H9 (cell line): ENCODE measurements around the gene CTNNAL1. TPM values are rescaled to one million over a fixed set of nuclear protein-coding genes. Genes with fewer than 3 reads are reported as not detected.
"Not testable (repeated sequence)": the region's sequence is repeated elsewhere in the genome, so short reads cannot be mapped to it uniquely, and the experiment has no call there.

Source experiments
- DNase-seq: peaks from one replicate; pipeline ENCODE4 v3.0.0-alpha.2; 2017
- H2AFZ ChIP-seq: one replicate; pipeline ENCODE4 v1.6.1; 2013; ENCODE audit warnings: mild to moderate bottlenecking, low read length, control low read depth, moderate library complexity
- H2AK5ac ChIP-seq: 2 replicates; pipeline ENCODE4 v1.6.1; 2013; ENCODE audit warnings: low read length, control low read depth, mixed read lengths; ENCODE audit not compliant: insufficient read length
- H2BK120ac ChIP-seq: one replicate; pipeline ENCODE4 v1.6.1; 2013; ENCODE audit warnings: low read depth, mild to moderate bottlenecking, low read length, control low read depth, inconsistent platforms; ENCODE audit not compliant: poor library complexity, severe bottlenecking
- H2BK12ac ChIP-seq: 2 replicates; pipeline ENCODE4 v1.6.1; 2013; ENCODE audit warnings: low read length, control low read depth, mixed read lengths, low read depth; ENCODE audit not compliant: insufficient read length
- H2BK15ac ChIP-seq: 2 replicates; pipeline ENCODE4 v1.6.1; 2013; ENCODE audit warnings: low read depth, low read length, control low read depth
- H2BK20ac ChIP-seq: one replicate; pipeline ENCODE4 v1.6.1; 2013; ENCODE audit warnings: low read depth, mild to moderate bottlenecking, low read length, control low read depth, inconsistent platforms; ENCODE audit not compliant: poor library complexity, severe bottlenecking
- H2BK5ac ChIP-seq: 2 replicates; pipeline ENCODE4 v1.6.1; 2013; ENCODE audit warnings: low read length, control low read depth, mixed read lengths; ENCODE audit not compliant: insufficient read length
- H3K14ac ChIP-seq: 2 replicates; pipeline ENCODE4 v1.6.1; 2013; ENCODE audit warnings: low read length, control low read depth; ENCODE audit not compliant: insufficient read depth
- H3K18ac ChIP-seq: 2 replicates; pipeline ENCODE4 v1.6.1; 2013; ENCODE audit warnings: low read depth, mild to moderate bottlenecking, mixed read lengths, low read length, control low read depth; ENCODE audit not compliant: insufficient read length
- H3K23ac ChIP-seq: 2 replicates; pipeline ENCODE4 v1.6.1; 2013; ENCODE audit warnings: low read length, control low read depth, mixed read lengths, low read depth; ENCODE audit not compliant: insufficient read length
- H3K23me2 ChIP-seq: 2 replicates; pipeline ENCODE4 v1.6.1; 2013; ENCODE audit warnings: low read depth, mild to moderate bottlenecking, mixed read lengths, low read length, control low read depth; ENCODE audit not compliant: insufficient read length, poor library complexity, severe bottlenecking
- H3K27ac ChIP-seq: 2 replicates; pipeline ENCODE4 v1.5.1; 2013; ENCODE audit warnings: low read length, control low read depth, mixed read lengths, low read depth; ENCODE audit not compliant: insufficient read length
- H3K27me3 ChIP-seq: 2 replicates; pipeline ENCODE4 v1.6.1; 2013; ENCODE audit warnings: low read length, control low read depth, inconsistent platforms; ENCODE audit not compliant: insufficient read depth
- H3K4ac ChIP-seq: 2 replicates; pipeline ENCODE4 v1.6.1; 2013; ENCODE audit warnings: low read depth, mild to moderate bottlenecking, control low read depth, inconsistent platforms, low read length, moderate library complexity
- H3K4me1 ChIP-seq: 2 replicates; pipeline ENCODE4 v1.6.1; 2013; ENCODE audit warnings: low read length, control low read depth, inconsistent platforms; ENCODE audit not compliant: insufficient read depth
- H3K4me2 ChIP-seq: 2 replicates; pipeline ENCODE4 v1.6.1; 2013; ENCODE audit warnings: low read length, control low read depth, mixed read lengths; ENCODE audit not compliant: insufficient read length, insufficient read depth
- H3K56ac ChIP-seq: 2 replicates; pipeline ENCODE4 v1.6.1; 2013; ENCODE audit warnings: low read depth, mild to moderate bottlenecking, mixed read lengths, low read length, control low read depth; ENCODE audit not compliant: insufficient read length
- H3K79me1 ChIP-seq: 2 replicates; pipeline ENCODE4 v1.6.1; 2013; ENCODE audit warnings: low read depth, mild to moderate bottlenecking, moderate library complexity, low read length, control low read depth, inconsistent platforms; ENCODE audit not compliant: insufficient read depth, poor library complexity, severe bottlenecking
- H3K79me2 ChIP-seq: 2 replicates; pipeline ENCODE4 v1.6.1; 2013; ENCODE audit warnings: low read length, control low read depth, inconsistent platforms; ENCODE audit not compliant: insufficient read depth
- H3K9ac ChIP-seq: 2 replicates; pipeline ENCODE4 v1.6.1; 2013; ENCODE audit warnings: low read length, control low read depth, mixed read lengths; ENCODE audit not compliant: insufficient read length; ENCODE audit errors: extremely low read depth
- H3K9me3 ChIP-seq: one replicate; pipeline ENCODE4 v1.6.1; 2013; ENCODE audit warnings: low read depth, low read length, inconsistent platforms; ENCODE audit not compliant: control insufficient read depth
- H3T11ph ChIP-seq: one replicate; pipeline ENCODE4 v1.6.1; 2013; ENCODE audit warnings: mild to moderate bottlenecking, low read length, control low read depth, inconsistent platforms
- H4K20me1 ChIP-seq: one replicate; pipeline ENCODE4 v1.6.1; 2013; ENCODE audit not compliant: control insufficient read depth, insufficient read length, insufficient read depth
- H4K5ac ChIP-seq: 2 replicates; pipeline ENCODE4 v1.6.1; 2013; ENCODE audit warnings: low read depth, mild to moderate bottlenecking, mixed read lengths, low read length, control low read depth; ENCODE audit not compliant: insufficient read length
- H4K8ac ChIP-seq: replicated peaks from 2 replicates; pipeline ENCODE4 v1.6.1; 2013; ENCODE audit warnings: low read length, control low read depth, mixed read lengths, low read depth; ENCODE audit not compliant: insufficient read length
- H4K91ac ChIP-seq: 2 replicates; pipeline ENCODE4 v1.6.1; 2013; ENCODE audit warnings: low read depth, mild to moderate bottlenecking, moderate library complexity, mixed read lengths, low read length, control low read depth; ENCODE audit not compliant: insufficient read length
- H3K27ac Mint-ChIP-seq, 3 experiments: 2 replicates in 2 of 3; 3 replicates in 1 of 3; pipeline ENCODE4 v1.8.0; 2020 to 2021; ENCODE audit warnings: mixed read lengths in 3 of 3, mild to moderate bottlenecking in 1 of 3, moderate library complexity in 1 of 3
- H3K27me3 Mint-ChIP-seq: 2 replicates; pipeline ENCODE4 v1.8.0; 2021; ENCODE audit warnings: low read depth, mild to moderate bottlenecking, moderate library complexity, mixed read lengths
- H3K36me3 Mint-ChIP-seq, 3 experiments: 2 replicates in 2 of 3; 3 replicates in 1 of 3; pipeline ENCODE4 v1.8.0; 2020 to 2021; ENCODE audit warnings: low read depth in 3 of 3, mixed read lengths in 3 of 3; ENCODE audit not compliant: insufficient read depth in 1 of 3
- H3K4me1 Mint-ChIP-seq, 2 experiments: 2 replicates each; pipeline ENCODE4 v1.8.0; 2020; ENCODE audit warnings: mixed read lengths in 2 of 2
- H3K4me3 Mint-ChIP-seq, 2 experiments: 2 replicates in 1 of 2; 3 replicates in 1 of 2; pipeline ENCODE4 v1.8.0; 2020 to 2021; ENCODE audit warnings: mild to moderate bottlenecking in 2 of 2, mixed read lengths in 2 of 2, moderate library complexity in 1 of 2
- H3K9me3 Mint-ChIP-seq, 2 experiments: 2 replicates in 1 of 2; 3 replicates in 1 of 2; pipeline ENCODE4 v1.8.0; 2020; ENCODE audit warnings: mild to moderate bottlenecking in 2 of 2, mixed read lengths in 2 of 2, moderate library complexity in 1 of 2
- CTCF ChIP-seq: fragments of 200-600 bp; sonication (generic); conservative IDR thresholded peaks from 3 replicates; pipeline ENCODE4 v1.8.0; 2021; ENCODE audit warnings: antibody characterized with exemption, mild to moderate bottlenecking
- WGBS: extraction: QIAGEN DNeasy Blood & Tissue Kit; methylation state at CpG from one replicate; pipeline ENCODE4 v1.1.7; 2013; ENCODE audit warnings: missing lambda C conversion rate, low lambda C conversion rate, mixed read lengths; ENCODE audit not compliant: insufficient read length; ENCODE audit errors: extremely low coverage; 5-methylcytosine and 5-hydroxymethylcytosine counted together
- total RNA-seq: library from RNA; stranded (reverse); gene quantifications from 2 replicates; pipeline ENCODE4 v1.2.1, GENCODE V29; 2021

CTNNAL1 gene
- total RNA-seq, 1 experiment from 2014 or later, result 52.9 TPM

- H3K56ac ChIP-seq, result no peak overlapping the region
- no peak overlapping the region for H4K8ac ChIP-seq
- no peak overlapping the region for H3T11ph ChIP-seq
- H3K23me2 ChIP-seq, result no peaks in the 10 kb centered on the region
- no peak overlapping the region for H3K23ac ChIP-seq
- no peaks in the 10 kb centered on the region for H3K9me3 ChIP-seq
- no peak overlapping the region for H2BK12ac ChIP-seq
- H2BK20ac ChIP-seq, result no peak overlapping the region
- H3K36me3 Mint-ChIP-seq, result peaks cover 4 to 64% (median 52%) of the 10 kb centered on the region in 3 experiments; a peak in 6 of 7 replicates
- no peaks in the 10 kb centered on the region for H4K20me1 ChIP-seq
- H2AK5ac ChIP-seq, result no peak overlapping the region
- no peak overlapping the region for H4K5ac ChIP-seq
- H3K4me2 ChIP-seq, result no peak overlapping the region
- no CpG with 5 or more reads among the region's 1 CpG for WGBS
- DNase-seq, result no peak
- no peak overlapping the region for H3K9ac ChIP-seq
- H2BK15ac ChIP-seq, result no peak overlapping the region
- no peak overlapping the region for H2BK120ac ChIP-seq
- no peak overlapping the region for H3K27ac ChIP-seq
- no peak for TF ChIP-seq CTCF
- no peak overlapping the region for H4K91ac ChIP-seq
- no peak overlapping the region for H3K4me3 Mint-ChIP-seq
- no peak overlapping the region for H3K27ac Mint-ChIP-seq
- no peak overlapping the region for H3K4ac ChIP-seq
- no peaks in the 10 kb centered on the region for H3K27me3 ChIP-seq
- H3K79me1 ChIP-seq, result no peaks in the 10 kb centered on the region
- H3K4me1 Mint-ChIP-seq, result no peaks in the 10 kb centered on the region
- no peak overlapping the region for H3K18ac ChIP-seq
- H3K79me2 ChIP-seq, result no peaks in the 10 kb centered on the region
- no peak overlapping the region for H2BK5ac ChIP-seq
- H2AFZ ChIP-seq, result no peak overlapping the region
- no peaks in the 10 kb centered on the region for H3K9me3 Mint-ChIP-seq
- no peak overlapping the region for H3K14ac ChIP-seq
- H3K4me1 ChIP-seq, result no peaks in the 10 kb centered on the region
- no peaks in the 10 kb centered on the region for H3K27me3 Mint-ChIP-seq
Observed at GRCh38 chr9:108921200-108921599, 92.1 kb downstream of the CTNNAL1 start.

DNA sequence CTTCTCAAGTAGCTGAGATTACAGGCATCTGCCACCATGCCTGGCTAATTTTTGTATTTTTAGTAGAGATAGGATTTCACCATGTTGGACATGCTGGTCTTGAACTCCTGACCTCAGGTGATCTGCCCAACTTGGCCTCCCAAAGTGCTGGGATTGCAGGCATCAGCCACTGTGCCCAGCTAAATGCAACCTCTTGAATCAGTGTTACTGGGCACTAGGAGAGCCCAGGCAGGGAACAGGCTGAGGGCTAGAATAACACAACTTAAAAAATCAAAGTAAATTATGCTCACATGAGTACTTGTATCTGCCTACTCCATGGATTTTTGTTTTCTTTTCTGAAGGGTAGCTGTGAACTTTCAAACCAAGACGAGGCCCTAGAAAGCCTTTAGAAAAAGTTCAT lies 92.9 kb downstream of the CTNNAL1 start:
- not testable (repeated sequence) for H3K14ac ChIP-seq, H3K23ac ChIP-seq, H3K27me3 Mint-ChIP-seq, H2AFZ ChIP-seq, H3K4ac ChIP-seq, H3K56ac ChIP-seq, H3K27me3 ChIP-seq, H4K20me1 ChIP-seq, H3K23me2 ChIP-seq, H4K8ac ChIP-seq, H3K79me2 ChIP-seq, H2BK15ac ChIP-seq, H3K27ac ChIP-seq, H3K4me3 Mint-ChIP-seq, H3T11ph ChIP-seq, DNase-seq, H3K18ac ChIP-seq, H3K4me1 ChIP-seq, H3K4me1 Mint-ChIP-seq, H2AK5ac ChIP-seq, H3K27ac Mint-ChIP-seq, H2BK120ac ChIP-seq, H3K4me2 ChIP-seq, H4K5ac ChIP-seq, H2BK20ac ChIP-seq, H2BK5ac ChIP-seq, H3K9me3 ChIP-seq, H3K9ac ChIP-seq, H3K9me3 Mint-ChIP-seq, H3K79me1 ChIP-seq, H4K91ac ChIP-seq, H2BK12ac ChIP-seq
- H3K36me3 Mint-ChIP-seq, result peaks cover 2 to 64% (median 54%) of the 10 kb centered on the region in 3 experiments; a peak in 6 of 7 replicates
- no CpG with 5 or more reads among the region's 1 CpG for WGBS
